SH-SY5Y (cell line): ENCODE results near the gene ETS1.

Source experiments
- GATA2 ChIP-seq: IDR thresholded peaks from 2 replicates; pipeline ENCODE4 v1.6.1; 2011; ENCODE audit warnings: mild to moderate bottlenecking, low read depth, low read length
- GATA3 ChIP-seq: IDR thresholded peaks from 2 replicates; pipeline ENCODE4 v1.6.1; 2011; ENCODE audit warnings: low read depth, mild to moderate bottlenecking, low read length, moderate library complexity

Gene ETS1

GRCh38 chr11:128610721-128611617 lies 23.6 kb upstream of the ETS1 start:
- TF ChIP-seq GATA2 (no peak), GATA3 (no peak)

- no peak for TF ChIP-seq GATA3
Observed at GRCh38 chr11:128609785-128610184, 22.4 kb upstream of the ETS1 start.

GRCh38 chr11:128608746-128609407 lies 21.5 kb upstream of the ETS1 start:
- TF ChIP-seq GATA3 (no peak), GATA2 (no peak)

DNA sequence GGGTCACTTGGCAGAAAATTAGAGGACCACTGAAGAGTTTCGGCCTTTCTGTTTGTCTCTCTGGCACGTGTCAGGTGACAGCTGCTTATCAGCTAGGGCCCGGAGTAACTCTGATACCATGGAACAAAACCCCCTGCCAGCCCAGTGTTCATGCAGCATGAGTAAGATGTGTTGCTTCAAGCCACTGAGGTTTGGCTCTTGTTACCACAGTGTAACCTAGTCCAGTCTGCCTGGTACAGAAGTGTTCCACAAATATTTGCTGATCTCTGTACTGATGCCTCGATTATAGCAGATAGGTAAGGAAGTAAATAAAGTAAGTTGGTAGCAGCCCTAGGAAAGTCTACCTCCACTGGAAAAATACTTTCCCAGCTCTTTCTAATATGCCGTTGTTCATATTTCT lies 20.5 kb upstream of the ETS1 start:
- TF ChIP-seq GATA2 = no peak
- TF ChIP-seq GATA3 = no peak

DNA sequence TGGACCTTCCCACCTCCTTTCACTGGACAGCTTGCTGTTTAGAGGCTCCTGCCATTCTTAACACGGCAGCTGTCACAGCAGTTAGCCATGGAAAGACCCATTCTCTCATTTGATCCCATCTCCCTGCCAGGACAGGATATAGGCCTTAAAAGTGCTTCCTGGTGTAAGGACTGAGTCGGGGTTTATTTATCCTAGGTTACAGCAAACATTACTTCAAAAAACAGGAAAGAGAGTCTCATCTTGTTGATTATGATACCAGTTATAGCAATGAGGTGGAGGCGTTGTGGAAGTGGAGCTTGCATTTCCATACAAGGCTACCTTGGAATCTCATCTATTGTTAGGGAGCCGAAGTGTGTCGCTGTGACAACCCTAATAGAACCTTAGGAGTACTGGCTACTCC lies 17.4 kb upstream of the ETS1 start:
- TF ChIP-seq GATA2 (no peak), GATA3 (no peak)

- TF ChIP-seq GATA2 (no peak), GATA3 (no peak)
Observed at GRCh38 chr11:128603752-128604414, 16.5 kb upstream of the ETS1 start.

DNA sequence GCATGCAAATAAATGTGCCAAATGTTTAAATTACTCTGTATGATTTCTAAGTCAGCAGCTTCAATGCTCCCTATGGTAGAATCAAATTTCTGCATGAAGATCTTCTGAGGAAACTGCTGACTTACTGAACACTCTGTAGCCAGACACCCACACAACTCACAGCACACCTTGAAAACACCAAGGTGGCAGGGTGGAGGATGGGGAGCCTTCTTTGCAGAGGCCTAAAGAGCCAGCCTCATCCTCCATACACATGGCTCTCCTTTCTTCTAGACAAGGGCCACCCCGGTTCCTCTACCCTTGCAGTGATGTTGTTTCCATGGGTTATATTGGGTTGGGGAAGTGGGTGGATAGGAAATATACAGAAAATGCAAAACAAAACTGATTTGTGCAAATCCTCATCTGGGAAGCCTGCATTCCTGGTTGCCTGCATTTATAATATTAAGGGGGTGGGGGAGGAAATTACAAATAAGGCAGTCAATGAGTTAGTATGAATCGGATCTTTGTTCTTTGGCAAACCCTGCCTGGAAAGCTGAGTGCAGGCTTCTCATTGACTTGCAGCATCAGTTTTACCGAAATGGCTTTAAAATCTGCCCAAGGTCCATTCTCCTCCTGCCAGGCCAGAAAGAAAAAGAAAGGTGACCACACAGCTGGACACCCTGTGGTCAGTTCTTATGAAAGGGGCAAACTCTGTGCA lies 15.8 kb upstream of the ETS1 start:
- TF ChIP-seq GATA2 (no peak), GATA3 (no peak)

DNA sequence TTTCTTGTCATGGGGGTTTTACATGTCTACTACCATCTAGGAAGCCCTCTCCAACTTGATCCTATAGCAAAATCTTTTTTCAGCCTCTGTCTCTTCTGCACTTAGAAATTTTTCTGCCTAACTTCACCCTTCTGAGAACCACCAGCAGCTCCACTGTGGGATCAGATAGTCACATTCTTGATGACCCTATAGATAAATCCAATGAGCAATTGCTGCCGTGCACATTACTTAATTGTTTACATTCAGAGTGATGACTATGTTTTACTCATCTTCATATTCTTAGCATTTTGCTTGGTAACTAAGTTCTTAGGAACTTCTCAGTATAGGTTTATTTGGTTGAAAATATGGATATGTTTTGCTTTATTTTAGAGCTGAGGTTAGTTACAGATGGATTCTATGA lies 12.4 kb upstream of the ETS1 start:
- TF ChIP-seq GATA3 (no peak), GATA2 (no peak)

- no peak for TF ChIP-seq GATA2
- no peak for TF ChIP-seq GATA3
Observed at GRCh38 chr11:128598506-128599150, 11.3 kb upstream of the ETS1 start.

GRCh38 chr11:128598096-128598495 lies 10.7 kb upstream of the ETS1 start:
- TF ChIP-seq GATA2 (no peak), GATA3 (no peak)

DNA sequence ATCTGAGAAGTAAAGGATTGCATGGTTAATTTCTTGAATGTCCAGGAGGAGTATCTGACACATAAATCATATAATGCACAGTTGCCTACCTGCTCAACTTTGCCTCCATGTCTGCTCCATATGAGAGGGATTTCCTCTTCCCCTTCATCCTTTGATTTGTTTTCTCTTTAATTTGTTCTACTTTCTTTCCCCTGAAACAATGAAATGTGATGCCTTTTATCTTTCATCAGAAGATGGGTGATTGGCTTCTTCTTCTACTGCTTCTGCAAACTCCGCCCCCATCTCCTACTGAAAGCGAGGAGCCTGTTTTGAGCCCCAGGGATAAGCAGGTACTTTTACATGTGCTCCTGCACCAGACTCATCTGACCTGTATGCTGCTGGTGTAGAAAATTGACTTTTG lies 9.9 kb upstream of the ETS1 start:
- TF ChIP-seq GATA2 (no peak), GATA3 (no peak)

GRCh38 chr11:128596250-128596649 lies 8.9 kb upstream of the ETS1 start:
- TF ChIP-seq GATA2 (no peak), GATA3 (no peak)

GRCh38 chr11:128595775-128596174 lies 8.4 kb upstream of the ETS1 start:
- TF ChIP-seq GATA2 = no peak
- no peak for TF ChIP-seq GATA3

DNA sequence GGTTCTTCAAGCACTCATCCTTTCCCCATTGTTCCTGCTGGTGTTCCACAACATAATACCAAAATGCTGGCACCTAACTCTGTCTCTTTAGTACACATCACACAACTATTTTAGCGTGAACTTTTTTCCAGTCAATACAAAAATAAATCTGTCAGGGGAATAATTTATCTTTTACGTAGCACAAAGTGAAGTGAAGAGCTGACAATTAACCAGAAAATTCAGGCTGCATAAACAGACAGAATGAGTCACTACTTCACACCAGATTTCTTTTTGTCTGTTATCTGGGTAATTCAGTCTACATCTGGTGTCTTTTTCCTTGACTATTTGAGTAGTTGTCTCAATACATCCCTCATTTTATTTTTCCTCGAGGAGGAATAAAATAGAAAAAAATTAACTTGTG lies 7.9 kb upstream of the ETS1 start:
- TF ChIP-seq GATA3 (no peak), GATA2 (no peak)
